Thyroid gland (tissue), 4 donors: ENCODE measurements around the gene SURF2.
"Not testable (repeated sequence)": the region's sequence is repeated elsewhere in the genome, so short reads cannot be mapped to it uniquely, and the experiment has no call there.

Experiments
- CTCF ChIP-seq, 6 experiments: fragments of 200-600 bp in 3 of 6; fragments of 450-650 bp in 3 of 6; sonication (generic) in 3 of 6; IDR thresholded peaks; one replicate each; pipeline ENCODE4 v1.5.1; 2016 to 2019; ENCODE audit warnings: antibody characterized with exemption in 6 of 6, mild to moderate bottlenecking in 2 of 6, inconsistent platforms in 1 of 6, moderate library complexity in 1 of 6
- POLR2A ChIP-seq, 2 donors: fragments of 450-650 bp; IDR thresholded peaks; one replicate each; pipeline ENCODE4 v1.6.1; 2017; ENCODE audit warnings: antibody characterized with exemption in 2 of 2, mild to moderate bottlenecking in 2 of 2, moderate library complexity in 1 of 2

GRCh38 chr9:133377280-133377679 is 20.9 kb downstream of the SURF2 start:
- not testable (repeated sequence) for TF ChIP-seq CTCF, POLR2A (IDR thresholded peaks at IDR 0.05)
